K562 (cell line): ENCODE data around the gene SFRP5. TPM values are rescaled to one million over a fixed set of nuclear protein-coding genes. Genes with fewer than 3 reads are reported as not detected.

Experiments
- ATAC-seq: fragments of 200-7000 bp; cut with Tn5 transposase; 3 replicates; pipeline ENCODE4 v1.9.1; 2020; ENCODE audit warnings: moderate library complexity
- BruUV-seq: library from RNA; stranded (reverse); fragments of 400-500 nt; replicated peaks from 2 replicates; lab custom pipeline; 2021; lab: Mats Ljungman, UMichigan
- CTCF ChIA-PET: fragments of 300-600 bp; formaldehyde crosslinking; extraction: SDS; loops from one replicate; lab custom pipeline; 2021; ENCODE audit warnings: low intra/inter-chr PET ratio; lab: Yijun Ruan, JAX
- POLR2A ChIA-PET: fragments of 300-600, 350-650 bp; sonication (Branson Sonifier 250); formaldehyde crosslinking; extraction: SDS; loops from one replicate; lab custom pipeline; 2021; ENCODE audit warnings: antibody characterized with exemption, inconsistent platforms; lab: Yijun Ruan, JAX
- DNase-seq, 4 experiments: peaks; one replicate each; pipeline versions ENCODE4 v3.0.0 to v3.0.0-alpha.2; 2011 to 2018; ENCODE audit warnings: low spot score in 3 of 4, mixed read lengths in 3 of 4; ENCODE audit errors: extremely low read depth in 1 of 4
- FAIRE-seq: peaks from 2 replicates; lab custom pipeline; 2011; peaks lifted over from hg19 to GRCh38; lab: Jason Lieb, UNC
- H2AFZ ChIP-seq: 2 replicates; pipeline ENCODE4 v1.6.0; 2011; ENCODE audit warnings: low read depth, low read length, control low read depth, inconsistent platforms
- H3K27ac ChIP-seq: fragments of 200-600 bp; 3 replicates; pipeline ENCODE4 v1.8.0; 2011; ENCODE audit warnings: low read depth, mild to moderate bottlenecking, control low read depth, inconsistent platforms, low read length, moderate library complexity, mixed read lengths; ENCODE audit errors: extremely low read depth
- H3K27me3 ChIP-seq, 2 experiments: fragments of 300-600 bp in 1 of 2; 2 replicates in 1 of 2; 3 replicates in 1 of 2; pipeline versions ENCODE4 v1.6.0 to v1.8.0; 2011; ENCODE audit warnings: inconsistent platforms in 2 of 2, low read length in 2 of 2, mild to moderate bottlenecking in 1 of 2, mixed read lengths in 1 of 2, moderate library complexity in 1 of 2; ENCODE audit not compliant: control insufficient read depth in 2 of 2, insufficient read depth in 2 of 2
- H3K36me3 ChIP-seq: fragments of 300-600 bp; 3 replicates; pipeline ENCODE4 v1.8.0; 2011; ENCODE audit warnings: mild to moderate bottlenecking, low read length, inconsistent platforms; ENCODE audit not compliant: control insufficient read depth, insufficient read depth
- H3K4me1 ChIP-seq, 2 experiments: fragments of 200-600 bp in 1 of 2; replicated peaks in 1 of 2; 2 replicates in 1 of 2; 3 replicates in 1 of 2; pipeline versions ENCODE4 v1.5.1 to v1.8.0; 2011; ENCODE audit warnings: inconsistent platforms in 2 of 2, low read length in 2 of 2, mild to moderate bottlenecking in 1 of 2, mixed read lengths in 1 of 2, moderate library complexity in 1 of 2; ENCODE audit not compliant: control insufficient read depth in 2 of 2, insufficient read depth in 2 of 2
- H3K4me2 ChIP-seq: 2 replicates; pipeline ENCODE4 v1.6.1; 2011; ENCODE audit warnings: low read length, control low read depth, inconsistent platforms, mixed read lengths; ENCODE audit not compliant: insufficient read depth
- H3K4me3 ChIP-seq: fragments of 200-600 bp; sonication (generic), shearing (Covaris generic); 2 replicates; pipeline ENCODE4 v1.5.1; 2016; ENCODE audit warnings: control low read depth, inconsistent platforms
- H3K79me2 ChIP-seq: fragments of 200-600 bp; 3 replicates; pipeline ENCODE4 v1.8.0; 2011; ENCODE audit warnings: low read length, inconsistent platforms; ENCODE audit not compliant: control insufficient read depth, insufficient read depth
- H3K9ac ChIP-seq, 2 experiments: 2 replicates each; pipeline versions ENCODE4 v1.6.0 to v1.6.1; 2011; ENCODE audit warnings: low read depth in 2 of 2, low read length in 2 of 2, control low read depth in 1 of 2, inconsistent platforms in 1 of 2, mild to moderate bottlenecking in 1 of 2, mixed read lengths in 1 of 2; ENCODE audit not compliant: insufficient read depth in 1 of 2
- H3K9me1 ChIP-seq: one replicate; pipeline ENCODE4 v1.6.0; 2011; ENCODE audit warnings: inconsistent platforms, mild to moderate bottlenecking, low read length, moderate library complexity; ENCODE audit not compliant: control insufficient read depth, insufficient read depth
- H3K9me3 ChIP-seq: replicated peaks from 2 replicates; pipeline ENCODE4 v1.5.1; 2011; ENCODE audit warnings: low read depth, low read length, inconsistent platforms; ENCODE audit not compliant: control insufficient read depth, insufficient read depth
- H4K20me1 ChIP-seq: replicated peaks from 2 replicates; pipeline ENCODE4 v1.6.1; 2011; ENCODE audit warnings: low read length, inconsistent platforms, mixed read lengths; ENCODE audit not compliant: control insufficient read depth, insufficient read depth
- ARID3A ChIP-seq: IDR thresholded peaks from 2 replicates; pipeline ENCODE4 v1.6.1; 2012; ENCODE audit warnings: low read depth, low read length, improper control_type of control experiment, borderline replicate concordance
- ELF4 ChIP-seq: fragments of 450-650 bp; formaldehyde crosslinking; IDR thresholded peaks from 2 replicates; pipeline ENCODE4 v1.4.0; 2022; ENCODE audit warnings: missing genetic modification characterization
- HDAC3 ChIP-seq: fragments of 450-650 bp; IDR thresholded peaks from 2 replicates; pipeline ENCODE4 v1.6.1; 2018; ENCODE audit warnings: borderline replicate concordance, mild to moderate bottlenecking, moderate library complexity; ENCODE audit not compliant: partially characterized antibody
- PHTF2 ChIP-seq: fragments of 250-450 bp; sonication (Bioruptor Pico); IDR thresholded peaks from 2 replicates; pipeline ENCODE4 v1.5.0; 2021; ENCODE audit warnings: mild to moderate bottlenecking
- SNRNP70 ChIP-seq: fragments of 200-400 bp; formaldehyde crosslinking; optimal IDR thresholded peaks from 2 replicates; pipeline ENCODE3; 2017; ENCODE audit warnings: low read depth, low read length
- SRSF1 ChIP-seq: fragments of 200-400 bp; formaldehyde crosslinking; IDR thresholded peaks from 2 replicates; pipeline ENCODE4 v1.6.1; 2017; ENCODE audit warnings: mild to moderate bottlenecking, low read depth, low read length, moderate library complexity
- STAG1 ChIP-seq: sonication (generic); formaldehyde crosslinking; IDR thresholded peaks from 2 replicates; pipeline ENCODE4 v1.5.0; 2020; ENCODE audit warnings: missing genetic modification reagents, borderline replicate concordance
- ZNF23 ChIP-seq: fragments of 250-450 bp; sonication (Bioruptor Pico); IDR thresholded peaks from 2 replicates; pipeline ENCODE4 v1.4.0; 2020; ENCODE audit warnings: mild to moderate bottlenecking
- ZNF282 ChIP-seq: sonication (generic); formaldehyde crosslinking; IDR thresholded peaks from 2 replicates; pipeline ENCODE4 v1.8.1; 2023; ENCODE audit warnings: missing genetic modification reagents
- WGBS: fragments of 100-300 bp; shearing (Covaris generic); methylation state at CpG from one replicate; pipeline ENCODE4 v1.1.6; 2016; ENCODE audit warnings: low coverage, mixed read lengths; ENCODE audit not compliant: insufficient coverage; ENCODE audit errors: missing lambda C conversion rate; 5-methylcytosine and 5-hydroxymethylcytosine counted together
- in situ Hi-C: fragments of 300-500 bp; cut with MboI; formaldehyde crosslinking; loops from 4 replicates; pipeline ENCODE4 v1.15.0; 2018; ENCODE audit warnings: inconsistent platforms, mixed read lengths
- intact Hi-C: fragments of 100-400 bp; cut with micrococcal nuclease; formaldehyde crosslinking; loops from 2 replicates; pipeline ENCODE4 v1.14.2; 2022
- polyA plus RNA-seq, 8 experiments: library from polyadenylated mRNA; depleted of rRNA in 4 of 8; stranded (reverse) in 5 of 8; unstranded in 3 of 8; fragments of >200 nt; fragmentation: Nextera tagmentation in 2 of 8; fragmentation: Illumina TruSeq in 1 of 8; extraction: Ambion mirVana in 2 of 8; extraction: Trizol in 1 of 8; gene quantifications; 2 replicates each; pipeline versions ENCODE4 v1.2.1 to v1.2.3, GENCODE V29; 2011 to 2014; ENCODE audit warnings: inconsistent platforms in 1 of 8, missing spikeins in 1 of 8
- total RNA-seq, 7 experiments: library from RNA; depleted of rRNA in 6 of 7; stranded (reverse); fragments of >200 nt in 6 of 7; fragmentation: Illumina TruSeq in 2 of 7; extraction: Trizol in 2 of 7; gene quantifications; 2 replicates each; pipeline versions ENCODE4 v1.2.1 to v1.2.3, GENCODE V29; 2011 to 2021; ENCODE audit warnings: low replicate concordance in 1 of 7
- TF ChIP-seq, protein P1 (sequence below): fragments of 250-450 bp; sonication (Bioruptor Pico); IDR thresholded peaks from 2 replicates; pipeline ENCODE4 v1.4.0; 2020
- TF ChIP-seq, protein P2 (sequence below): fragments of 450-650 bp; IDR thresholded peaks from 2 replicates; pipeline ENCODE4 v1.6.1; 2016; ENCODE audit warnings: missing biosample characterization, missing genetic modification characterization
- TF ChIP-seq, protein P3 (sequence below), 2 experiments: fragments of 450-650 bp; conservative IDR thresholded peaks; 2 replicates each; pipeline ENCODE4 v1.6.1; 2017; ENCODE audit warnings: mild to moderate bottlenecking in 2 of 2, moderate library complexity in 2 of 2

SFRP5 gene
- total and polyA plus RNA-seq, 9 of the 15 experiments (the other 6 are each of a cell fraction or from before 2014, with no cell fraction given) = 0.07 to 0.29 (median 0.13) TPM; not detected in 3

DNA sequence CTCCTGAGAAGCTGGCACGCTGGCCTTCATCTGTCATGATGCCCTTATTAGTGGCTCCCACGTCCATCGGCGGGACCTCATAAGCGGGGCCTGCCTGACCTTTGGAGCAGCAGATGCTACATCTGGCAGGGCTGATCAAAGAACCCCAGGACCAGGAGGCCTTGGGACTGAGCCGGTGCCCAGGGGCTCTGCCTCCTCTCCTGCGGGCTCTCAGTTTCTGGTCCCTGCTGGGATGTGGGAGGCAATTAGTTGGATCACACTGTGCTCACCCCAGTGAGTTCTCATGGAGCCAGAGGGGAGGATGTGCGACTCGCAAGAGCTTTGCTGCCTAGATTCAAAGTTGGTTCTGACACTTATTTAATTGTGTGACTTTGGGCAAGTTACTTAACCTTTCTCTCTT is 28.7 kb upstream of the SFRP5 start:
- ATAC-seq (no peak), DNase-seq (no peak), FAIRE-seq (no peak)
- no peak overlapping the region for H2AFZ ChIP-seq
- peaks cover 0 to 4% of the 10 kb centered on the region in 2 experiments; a peak in 1 of 5 replicates for H3K4me1 ChIP-seq
- H3K9me1 ChIP-seq = no peaks in the 10 kb centered on the region
- H3K36me3 ChIP-seq = no peaks in the 10 kb centered on the region
- no peaks in the 10 kb centered on the region for H3K79me2 ChIP-seq
- H3K4me2 ChIP-seq = no peak overlapping the region
- H3K9me3 ChIP-seq = peaks cover 5% of the 10 kb centered on the region; the same call in 1 of the 2 replicates
- in situ Hi-C loops = no loop called here
- no peaks in the 10 kb centered on the region for H4K20me1 ChIP-seq
- no peak overlapping the region for H3K27ac ChIP-seq
- 24% methylated on average over 8 of the region's 9 CpGs for WGBS
- H3K27me3 ChIP-seq = peaks cover 0 to 5% of the 10 kb centered on the region in 2 experiments; a peak in 2 of 5 replicates
- H3K9ac ChIP-seq = no peak overlapping the region
- POLR2A ChIA-PET = no interaction called here
- no TSS peak for BruUV-seq
- CTCF ChIA-PET = no interaction called here
- no peak overlapping the region for H3K4me3 ChIP-seq
- intact Hi-C loops = no loop called here
- no peak for TF ChIP-seq ARID3A
- TF ChIP-seq SNRNP70 = no peak
- TF ChIP-seq SRSF1 = no peak
- TF ChIP-seq PHTF2 (CRISPR knock-in tag) = no peak
- TF ChIP-seq, protein P1, sequence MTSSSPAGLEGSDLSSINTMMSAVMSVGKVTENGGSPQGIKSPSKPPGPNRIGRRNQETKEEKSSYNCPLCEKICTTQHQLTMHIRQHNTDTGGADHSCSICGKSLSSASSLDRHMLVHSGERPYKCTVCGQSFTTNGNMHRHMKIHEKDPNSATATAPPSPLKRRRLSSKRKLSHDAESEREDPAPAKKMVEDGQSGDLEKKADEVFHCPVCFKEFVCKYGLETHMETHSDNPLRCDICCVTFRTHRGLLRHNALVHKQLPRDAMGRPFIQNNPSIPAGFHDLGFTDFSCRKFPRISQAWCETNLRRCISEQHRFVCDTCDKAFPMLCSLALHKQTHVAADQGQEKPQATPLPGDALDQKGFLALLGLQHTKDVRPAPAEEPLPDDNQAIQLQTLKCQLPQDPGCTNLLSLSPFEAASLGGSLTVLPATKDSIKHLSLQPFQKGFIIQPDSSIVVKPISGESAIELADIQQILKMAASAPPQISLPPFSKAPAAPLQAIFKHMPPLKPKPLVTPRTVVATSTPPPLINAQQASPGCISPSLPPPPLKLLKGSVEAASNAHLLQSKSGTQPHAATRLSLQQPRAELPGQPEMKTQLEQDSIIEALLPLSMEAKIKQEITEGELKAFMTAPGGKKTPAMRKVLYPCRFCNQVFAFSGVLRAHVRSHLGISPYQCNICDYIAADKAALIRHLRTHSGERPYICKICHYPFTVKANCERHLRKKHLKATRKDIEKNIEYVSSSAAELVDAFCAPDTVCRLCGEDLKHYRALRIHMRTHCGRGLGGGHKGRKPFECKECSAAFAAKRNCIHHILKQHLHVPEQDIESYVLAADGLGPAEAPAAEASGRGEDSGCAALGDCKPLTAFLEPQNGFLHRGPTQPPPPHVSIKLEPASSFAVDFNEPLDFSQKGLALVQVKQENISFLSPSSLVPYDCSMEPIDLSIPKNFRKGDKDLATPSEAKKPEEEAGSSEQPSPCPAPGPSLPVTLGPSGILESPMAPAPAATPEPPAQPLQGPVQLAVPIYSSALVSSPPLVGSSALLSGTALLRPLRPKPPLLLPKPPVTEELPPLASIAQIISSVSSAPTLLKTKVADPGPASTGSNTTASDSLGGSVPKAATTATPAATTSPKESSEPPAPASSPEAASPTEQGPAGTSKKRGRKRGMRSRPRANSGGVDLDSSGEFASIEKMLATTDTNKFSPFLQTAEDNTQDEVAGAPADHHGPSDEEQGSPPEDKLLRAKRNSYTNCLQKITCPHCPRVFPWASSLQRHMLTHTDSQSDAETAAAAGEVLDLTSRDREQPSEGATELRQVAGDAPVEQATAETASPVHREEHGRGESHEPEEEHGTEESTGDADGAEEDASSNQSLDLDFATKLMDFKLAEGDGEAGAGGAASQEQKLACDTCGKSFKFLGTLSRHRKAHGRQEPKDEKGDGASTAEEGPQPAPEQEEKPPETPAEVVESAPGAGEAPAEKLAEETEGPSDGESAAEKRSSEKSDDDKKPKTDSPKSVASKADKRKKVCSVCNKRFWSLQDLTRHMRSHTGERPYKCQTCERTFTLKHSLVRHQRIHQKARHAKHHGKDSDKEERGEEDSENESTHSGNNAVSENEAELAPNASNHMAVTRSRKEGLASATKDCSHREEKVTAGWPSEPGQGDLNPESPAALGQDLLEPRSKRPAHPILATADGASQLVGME (CRISPR knock-in tag) = no peak
- TF ChIP-seq, protein P2, sequence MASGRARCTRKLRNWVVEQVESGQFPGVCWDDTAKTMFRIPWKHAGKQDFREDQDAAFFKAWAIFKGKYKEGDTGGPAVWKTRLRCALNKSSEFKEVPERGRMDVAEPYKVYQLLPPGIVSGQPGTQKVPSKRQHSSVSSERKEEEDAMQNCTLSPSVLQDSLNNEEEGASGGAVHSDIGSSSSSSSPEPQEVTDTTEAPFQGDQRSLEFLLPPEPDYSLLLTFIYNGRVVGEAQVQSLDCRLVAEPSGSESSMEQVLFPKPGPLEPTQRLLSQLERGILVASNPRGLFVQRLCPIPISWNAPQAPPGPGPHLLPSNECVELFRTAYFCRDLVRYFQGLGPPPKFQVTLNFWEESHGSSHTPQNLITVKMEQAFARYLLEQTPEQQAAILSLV = no peak
- TF ChIP-seq ELF4 (CRISPR knock-in tag) = no peak
- no peak for TF ChIP-seq HDAC3
- TF ChIP-seq, protein P3, sequence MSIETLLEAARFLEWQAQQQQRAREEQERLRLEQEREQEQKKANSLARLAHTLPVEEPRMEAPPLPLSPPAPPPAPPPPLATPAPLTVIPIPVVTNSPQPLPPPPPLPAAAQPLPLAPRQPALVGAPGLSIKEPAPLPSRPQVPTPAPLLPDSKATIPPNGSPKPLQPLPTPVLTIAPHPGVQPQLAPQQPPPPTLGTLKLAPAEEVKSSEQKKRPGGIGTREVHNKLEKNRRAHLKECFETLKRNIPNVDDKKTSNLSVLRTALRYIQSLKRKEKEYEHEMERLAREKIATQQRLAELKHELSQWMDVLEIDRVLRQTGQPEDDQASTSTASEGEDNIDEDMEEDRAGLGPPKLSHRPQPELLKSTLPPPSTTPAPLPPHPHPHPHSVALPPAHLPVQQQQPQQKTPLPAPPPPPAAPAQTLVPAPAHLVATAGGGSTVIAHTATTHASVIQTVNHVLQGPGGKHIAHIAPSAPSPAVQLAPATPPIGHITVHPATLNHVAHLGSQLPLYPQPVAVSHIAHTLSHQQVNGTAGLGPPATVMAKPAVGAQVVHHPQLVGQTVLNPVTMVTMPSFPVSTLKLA (conservative IDR thresholded peaks at IDR 0.05) = no peak
- TF ChIP-seq ZNF282 (CRISPR knock-in tag) = no peak
- TF ChIP-seq STAG1 (CRISPR knock-in tag) = no peak
- no peak for TF ChIP-seq ZNF23 (CRISPR knock-in tag)
